GM23338 (cell line): ENCODE results near the gene MED9. TPM values are rescaled to one million over a fixed set of nuclear protein-coding genes. Genes with fewer than 3 reads are reported as not detected.

ENCODE experiments used
- ATAC-seq: fragments of 200-7000 bp; cut with Tn5 transposase; 3 replicates; pipeline ENCODE4 v1.9.1; 2020
- DNase-seq: peaks from one replicate; pipeline ENCODE4 v3.0.0-alpha.2; 2015; ENCODE audit warnings: low spot score
- H2AFZ ChIP-seq: fragments of 200-600 bp; sonication (generic); 2 replicates; pipeline ENCODE4 v1.8.0; 2016; ENCODE audit warnings: antibody characterized with exemption, mild to moderate bottlenecking, moderate library complexity
- H3F3A ChIP-seq: fragments of 200-600 bp; sonication (generic); replicated peaks from 2 replicates; pipeline ENCODE4 v1.8.0; 2017; ENCODE audit warnings: antibody characterized with exemption, mixed run types, low read depth
- H3K27ac ChIP-seq: fragments of 200-600 bp; sonication (generic); 2 replicates; pipeline ENCODE4 v1.6.1; 2016; ENCODE audit warnings: low read depth
- H3K27me3 ChIP-seq: fragments of 200-600 bp; sonication (generic); 2 replicates; pipeline ENCODE4 v1.8.0; 2016; ENCODE audit warnings: mild to moderate bottlenecking, mixed run types, moderate library complexity; ENCODE audit not compliant: insufficient read depth
- H3K36me3 ChIP-seq: fragments of 200-600 bp; sonication (generic); 2 replicates; pipeline ENCODE4 v1.8.0; 2016; ENCODE audit warnings: mild to moderate bottlenecking; ENCODE audit not compliant: insufficient read depth
- H3K4me1 ChIP-seq: fragments of 200-600 bp; sonication (generic); 2 replicates; pipeline ENCODE4 v1.8.0; 2016; ENCODE audit warnings: mild to moderate bottlenecking, moderate library complexity; ENCODE audit not compliant: insufficient read depth
- H3K4me2 ChIP-seq: fragments of 200-600 bp; sonication (generic); 2 replicates; pipeline ENCODE4 v1.7.1; 2017; ENCODE audit warnings: mixed run types
- H3K4me3 ChIP-seq: fragments of 200-600 bp; sonication (generic); 2 replicates; pipeline ENCODE4 v1.6.1; 2016; ENCODE audit warnings: mixed run types
- H3K79me2 ChIP-seq: fragments of 200-600 bp; sonication (generic); replicated peaks from 2 replicates; pipeline ENCODE4 v1.8.0; 2017; ENCODE audit warnings: mild to moderate bottlenecking; ENCODE audit not compliant: insufficient read depth
- H3K9me2 ChIP-seq: fragments of 200-600 bp; sonication (generic); 2 replicates; pipeline ENCODE4 v1.8.0; 2017; ENCODE audit not compliant: insufficient read depth
- H4K20me1 ChIP-seq: fragments of 200-600 bp; sonication (generic); replicated peaks from 2 replicates; pipeline ENCODE4 v1.8.0; 2017; ENCODE audit warnings: mild to moderate bottlenecking; ENCODE audit not compliant: insufficient read depth
- H3K27ac Mint-ChIP-seq: 2 replicates; pipeline ENCODE4 v1.8.0; 2020; ENCODE audit warnings: inconsistent platforms, mild to moderate bottlenecking, moderate library complexity, mixed read lengths
- H3K27me3 Mint-ChIP-seq: 3 replicates; pipeline ENCODE4 v1.8.0; 2022; ENCODE audit warnings: low read depth, mild to moderate bottlenecking, moderate library complexity, mixed read lengths, inconsistent platforms; ENCODE audit not compliant: insufficient read depth, poor library complexity
- H3K36me3 Mint-ChIP-seq: 3 replicates; pipeline ENCODE4 v1.8.0; 2021; ENCODE audit warnings: low read depth, mild to moderate bottlenecking, inconsistent platforms, moderate library complexity, mixed read lengths
- H3K4me1 Mint-ChIP-seq: 3 replicates; pipeline ENCODE4 v1.8.0; 2020; ENCODE audit warnings: mild to moderate bottlenecking, inconsistent platforms, mixed read lengths
- H3K4me3 Mint-ChIP-seq: 3 replicates; pipeline ENCODE4 v1.8.0; 2021; ENCODE audit warnings: moderate library complexity, mild to moderate bottlenecking, inconsistent platforms, mixed read lengths
- H3K9me3 Mint-ChIP-seq: 3 replicates; pipeline ENCODE4 v1.8.0; 2020; ENCODE audit warnings: moderate library complexity, mild to moderate bottlenecking, inconsistent platforms, mixed read lengths
- CREB1 ChIP-seq: fragments of 250-450 bp; sonication (Bioruptor Pico); IDR thresholded peaks from 2 replicates; pipeline ENCODE4 v1.5.0; 2020; ENCODE audit warnings: low read depth, mild to moderate bottlenecking, moderate library complexity
- EZH2 ChIP-seq: fragments of 200-600 bp; sonication (generic); IDR thresholded peaks from one replicate; pipeline ENCODE4 v1.8.0; 2017; ENCODE audit warnings: antibody characterized with exemption, mild to moderate bottlenecking, low read depth; ENCODE audit not compliant: unreplicated experiment
- EZH2phosphoT487 ChIP-seq: fragments of 200-600 bp; sonication (generic); IDR thresholded peaks from one replicate; pipeline ENCODE4 v1.8.1; 2018; ENCODE audit warnings: antibody characterized with exemption; ENCODE audit not compliant: unreplicated experiment
- JUNB ChIP-seq: IDR thresholded peaks from one replicate; pipeline ENCODE4 v1.6.1; 2016; ENCODE audit warnings: antibody characterized with exemption; ENCODE audit not compliant: unreplicated experiment
- NANOG ChIP-seq: IDR thresholded peaks from 2 replicates; pipeline ENCODE4 v1.6.1; 2016; ENCODE audit warnings: antibody characterized with exemption, borderline replicate concordance
- POLR2AphosphoS5 ChIP-seq: IDR thresholded peaks from 2 replicates; pipeline ENCODE4 v1.6.1; 2016; ENCODE audit warnings: antibody characterized with exemption, low read depth
- REST ChIP-seq: IDR thresholded peaks from one replicate; pipeline ENCODE4 v1.6.1; 2018; ENCODE audit warnings: antibody characterized with exemption; ENCODE audit not compliant: unreplicated experiment
- STAT1 ChIP-seq: IDR thresholded peaks from one replicate; pipeline ENCODE4 v1.6.1; 2016; ENCODE audit warnings: antibody characterized with exemption; ENCODE audit not compliant: unreplicated experiment
- ZNF114 ChIP-seq: fragments of 250-450 bp; sonication (Bioruptor Pico); IDR thresholded peaks from 2 replicates; pipeline ENCODE4 v1.5.0; 2020; ENCODE audit warnings: mild to moderate bottlenecking, moderate library complexity
- ZNF331 ChIP-seq: fragments of 250-450 bp; sonication (Bioruptor Pico); IDR thresholded peaks from 2 replicates; pipeline ENCODE4 v1.5.0; 2020; ENCODE audit warnings: low read depth, mild to moderate bottlenecking, moderate library complexity
- polyA plus RNA-seq: library from polyadenylated mRNA; unstranded; fragments of >200 nt; fragmentation: Nextera tagmentation; extraction: Ambion mirVana; gene quantifications from 2 replicates; pipeline ENCODE4 v1.2.1, GENCODE V29; 2016
- total RNA-seq: library from RNA; depleted of rRNA; stranded (reverse); fragments of >200 nt; shearing (Covaris generic); gene quantifications from 2 replicates; pipeline ENCODE4 v1.2.3, GENCODE V29; 2014
- TF ChIP-seq, protein P1 (sequence below), 2 experiments: fragments of 200-600 bp in 1 of 2; sonication (generic) in 1 of 2; conservative IDR thresholded peaks; 2 replicates each; pipeline versions ENCODE4 v1.5.1 to v1.6.1; 2016 to 2017; ENCODE audit warnings: antibody characterized with exemption in 2 of 2, low read depth in 2 of 2, mild to moderate bottlenecking in 2 of 2, moderate library complexity in 1 of 2
- TF ChIP-seq, protein P2 (sequence below): IDR thresholded peaks from 2 replicates; pipeline ENCODE4 v1.6.1; 2016; ENCODE audit warnings: antibody characterized with exemption
- TF ChIP-seq, protein P3 (sequence below): fragments of 250-450 bp; sonication (Bioruptor Pico); IDR thresholded peaks from 2 replicates; pipeline ENCODE4 v1.5.0; 2020; ENCODE audit warnings: mild to moderate bottlenecking, moderate library complexity

Gene MED9
- total and polyA plus RNA-seq, 2 experiments from 2014 or later: 17.3 to 19.9 TPM

GRCh38 chr17:17499402-17500145 is 22.8 kb downstream of the MED9 start:
- Histone ChIP-seq H3K4me3 (no peak overlapping the region), H4K20me1 (peaks cover under 1% of the 10 kb centered on the region; the same call in 1 of the 2 replicates), H3F3A (no peaks in the 10 kb centered on the region), H3K27me3 (peaks cover 16% of the 10 kb centered on the region), H3K27ac (no peak overlapping the region), H3K36me3 (no peaks in the 10 kb centered on the region), H3K4me1 (peaks cover 6% of the 10 kb centered on the region), H2AFZ (no peak overlapping the region), H3K4me2 (no peak overlapping the region), H3K9me2 (no peaks in the 10 kb centered on the region), H3K79me2 (no peaks in the 10 kb centered on the region)
- Mint-ChIP-seq H3K4me1 (peaks cover 17% of the 10 kb centered on the region), H3K27ac (no peak overlapping the region), H3K9me3 (no peaks in the 10 kb centered on the region), H3K36me3 (no peaks in the 10 kb centered on the region; the same call in 2 of the 3 replicates), H3K4me3 (no peak overlapping the region), H3K27me3 (peaks cover 29% of the 10 kb centered on the region)
- TF ChIP-seq JUNB (no peak), ZNF114 (CRISPR knock-in tag) (no peak), REST (no peak), EZH2 (no peak), ZNF331 (CRISPR knock-in tag) (no peak), EZH2phosphoT487 (no peak), NANOG (no peak), STAT1 (no peak), CREB1 (CRISPR knock-in tag) (no peak), POLR2AphosphoS5 (no peak)
- TF ChIP-seq, protein P1, sequence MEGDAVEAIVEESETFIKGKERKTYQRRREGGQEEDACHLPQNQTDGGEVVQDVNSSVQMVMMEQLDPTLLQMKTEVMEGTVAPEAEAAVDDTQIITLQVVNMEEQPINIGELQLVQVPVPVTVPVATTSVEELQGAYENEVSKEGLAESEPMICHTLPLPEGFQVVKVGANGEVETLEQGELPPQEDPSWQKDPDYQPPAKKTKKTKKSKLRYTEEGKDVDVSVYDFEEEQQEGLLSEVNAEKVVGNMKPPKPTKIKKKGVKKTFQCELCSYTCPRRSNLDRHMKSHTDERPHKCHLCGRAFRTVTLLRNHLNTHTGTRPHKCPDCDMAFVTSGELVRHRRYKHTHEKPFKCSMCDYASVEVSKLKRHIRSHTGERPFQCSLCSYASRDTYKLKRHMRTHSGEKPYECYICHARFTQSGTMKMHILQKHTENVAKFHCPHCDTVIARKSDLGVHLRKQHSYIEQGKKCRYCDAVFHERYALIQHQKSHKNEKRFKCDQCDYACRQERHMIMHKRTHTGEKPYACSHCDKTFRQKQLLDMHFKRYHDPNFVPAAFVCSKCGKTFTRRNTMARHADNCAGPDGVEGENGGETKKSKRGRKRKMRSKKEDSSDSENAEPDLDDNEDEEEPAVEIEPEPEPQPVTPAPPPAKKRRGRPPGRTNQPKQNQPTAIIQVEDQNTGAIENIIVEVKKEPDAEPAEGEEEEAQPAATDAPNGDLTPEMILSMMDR (conservative IDR thresholded peaks at IDR 0.05; ENCODE audit: low read depth in 2 of 2): no peak
- TF ChIP-seq, protein P2, sequence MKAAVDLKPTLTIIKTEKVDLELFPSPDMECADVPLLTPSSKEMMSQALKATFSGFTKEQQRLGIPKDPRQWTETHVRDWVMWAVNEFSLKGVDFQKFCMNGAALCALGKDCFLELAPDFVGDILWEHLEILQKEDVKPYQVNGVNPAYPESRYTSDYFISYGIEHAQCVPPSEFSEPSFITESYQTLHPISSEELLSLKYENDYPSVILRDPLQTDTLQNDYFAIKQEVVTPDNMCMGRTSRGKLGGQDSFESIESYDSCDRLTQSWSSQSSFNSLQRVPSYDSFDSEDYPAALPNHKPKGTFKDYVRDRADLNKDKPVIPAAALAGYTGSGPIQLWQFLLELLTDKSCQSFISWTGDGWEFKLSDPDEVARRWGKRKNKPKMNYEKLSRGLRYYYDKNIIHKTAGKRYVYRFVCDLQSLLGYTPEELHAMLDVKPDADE: no peak
- TF ChIP-seq, protein P3, sequence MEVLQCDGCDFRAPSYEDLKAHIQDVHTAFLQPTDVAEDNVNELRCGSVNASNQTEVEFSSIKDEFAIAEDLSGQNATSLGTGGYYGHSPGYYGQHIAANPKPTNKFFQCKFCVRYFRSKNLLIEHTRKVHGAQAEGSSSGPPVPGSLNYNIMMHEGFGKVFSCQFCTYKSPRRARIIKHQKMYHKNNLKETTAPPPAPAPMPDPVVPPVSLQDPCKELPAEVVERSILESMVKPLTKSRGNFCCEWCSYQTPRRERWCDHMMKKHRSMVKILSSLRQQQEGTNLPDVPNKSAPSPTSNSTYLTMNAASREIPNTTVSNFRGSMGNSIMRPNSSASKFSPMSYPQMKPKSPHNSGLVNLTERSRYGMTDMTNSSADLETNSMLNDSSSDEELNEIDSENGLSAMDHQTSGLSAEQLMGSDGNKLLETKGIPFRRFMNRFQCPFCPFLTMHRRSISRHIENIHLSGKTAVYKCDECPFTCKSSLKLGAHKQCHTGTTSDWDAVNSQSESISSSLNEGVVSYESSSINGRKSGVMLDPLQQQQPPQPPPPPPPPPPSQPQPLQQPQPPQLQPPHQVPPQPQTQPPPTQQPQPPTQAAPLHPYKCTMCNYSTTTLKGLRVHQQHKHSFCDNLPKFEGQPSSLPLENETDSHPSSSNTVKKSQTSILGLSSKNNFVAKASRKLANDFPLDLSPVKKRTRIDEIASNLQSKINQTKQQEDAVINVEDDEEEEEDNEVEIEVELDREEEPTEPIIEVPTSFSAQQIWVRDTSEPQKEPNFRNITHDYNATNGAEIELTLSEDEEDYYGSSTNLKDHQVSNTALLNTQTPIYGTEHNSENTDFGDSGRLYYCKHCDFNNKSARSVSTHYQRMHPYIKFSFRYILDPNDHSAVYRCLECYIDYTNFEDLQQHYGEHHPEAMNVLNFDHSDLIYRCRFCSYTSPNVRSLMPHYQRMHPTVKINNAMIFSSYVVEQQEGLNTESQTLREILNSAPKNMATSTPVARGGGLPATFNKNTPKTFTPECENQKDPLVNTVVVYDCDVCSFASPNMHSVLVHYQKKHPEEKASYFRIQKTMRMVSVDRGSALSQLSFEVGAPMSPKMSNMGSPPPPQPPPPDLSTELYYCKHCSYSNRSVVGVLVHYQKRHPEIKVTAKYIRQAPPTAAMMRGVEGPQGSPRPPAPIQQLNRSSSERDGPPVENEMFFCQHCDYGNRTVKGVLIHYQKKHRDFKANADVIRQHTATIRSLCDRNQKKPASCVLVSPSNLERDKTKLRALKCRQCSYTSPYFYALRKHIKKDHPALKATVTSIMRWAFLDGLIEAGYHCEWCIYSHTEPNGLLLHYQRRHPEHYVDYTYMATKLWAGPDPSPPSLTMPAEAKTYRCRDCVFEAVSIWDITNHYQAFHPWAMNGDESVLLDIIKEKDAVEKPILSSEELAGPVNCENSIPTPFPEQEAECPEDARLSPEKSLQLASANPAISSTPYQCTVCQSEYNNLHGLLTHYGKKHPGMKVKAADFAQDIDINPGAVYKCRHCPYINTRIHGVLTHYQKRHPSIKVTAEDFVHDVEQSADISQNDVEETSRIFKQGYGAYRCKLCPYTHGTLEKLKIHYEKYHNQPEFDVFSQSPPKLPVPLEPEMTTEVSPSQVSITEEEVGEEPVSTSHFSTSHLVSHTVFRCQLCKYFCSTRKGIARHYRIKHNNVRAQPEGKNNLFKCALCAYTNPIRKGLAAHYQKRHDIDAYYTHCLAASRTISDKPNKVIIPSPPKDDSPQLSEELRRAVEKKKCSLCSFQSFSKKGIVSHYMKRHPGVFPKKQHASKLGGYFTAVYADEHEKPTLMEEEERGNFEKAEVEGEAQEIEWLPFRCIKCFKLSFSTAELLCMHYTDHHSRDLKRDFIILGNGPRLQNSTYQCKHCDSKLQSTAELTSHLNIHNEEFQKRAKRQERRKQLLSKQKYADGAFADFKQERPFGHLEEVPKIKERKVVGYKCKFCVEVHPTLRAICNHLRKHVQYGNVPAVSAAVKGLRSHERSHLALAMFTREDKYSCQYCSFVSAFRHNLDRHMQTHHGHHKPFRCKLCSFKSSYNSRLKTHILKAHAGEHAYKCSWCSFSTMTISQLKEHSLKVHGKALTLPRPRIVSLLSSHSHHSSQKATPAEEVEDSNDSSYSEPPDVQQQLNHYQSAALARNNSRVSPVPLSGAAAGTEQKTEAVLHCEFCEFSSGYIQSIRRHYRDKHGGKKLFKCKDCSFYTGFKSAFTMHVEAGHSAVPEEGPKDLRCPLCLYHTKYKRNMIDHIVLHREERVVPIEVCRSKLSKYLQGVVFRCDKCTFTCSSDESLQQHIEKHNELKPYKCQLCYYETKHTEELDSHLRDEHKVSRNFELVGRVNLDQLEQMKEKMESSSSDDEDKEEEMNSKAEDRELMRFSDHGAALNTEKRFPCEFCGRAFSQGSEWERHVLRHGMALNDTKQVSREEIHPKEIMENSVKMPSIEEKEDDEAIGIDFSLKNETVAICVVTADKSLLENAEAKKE (CRISPR knock-in tag): no peak
- no peak for DNase-seq
- no peak for ATAC-seq
